A549 (cell line): ENCODE results near the gene HOXD8. TPM values are rescaled to one million over a fixed set of nuclear protein-coding genes. Genes with fewer than 3 reads are reported as not detected.
A peak's percentile ranks its signal among the peaks of the same experiment; 100 is the strongest.

Experiments
- ATAC-seq, 2 experiments: fragments of 200-7000 bp in 1 of 2; fragments of >200 bp in 1 of 2; cut with Nextera tagmentation in 1 of 2; cut with Tn5 transposase in 1 of 2; 3 replicates each; pipeline versions ENCODE4 v1.8.0 to v1.9.1; 2018 to 2020; ENCODE audit warnings: mild to moderate bottlenecking in 1 of 2, moderate library complexity in 1 of 2
- CTCF ChIA-PET: fragments of 300-600 bp; sonication (Branson Sonifier 250); formaldehyde crosslinking; extraction: SDS; loops from one replicate; lab custom pipeline; 2021; ENCODE audit warnings: antibody characterized with exemption, inconsistent platforms; lab: Yijun Ruan, JAX
- POLR2A ChIA-PET: fragments of 350-600 bp; formaldehyde crosslinking; extraction: SDS; loops from one replicate; lab custom pipeline; 2021; ENCODE audit warnings: antibody characterized with exemption, inconsistent platforms; lab: Yijun Ruan, JAX
- DNase-seq, 2 experiments: peaks; one replicate each; pipeline versions ENCODE4 v3.0.0 to v3.0.0-alpha.2; 2011 to 2016; ENCODE audit warnings: low read depth in 1 of 2, low spot score in 1 of 2
- FAIRE-seq: peaks from 2 replicates; lab custom pipeline; 2011; peaks lifted over from hg19 to GRCh38; lab: Jason Lieb, UNC
- H3K27ac ChIP-seq, 2 experiments: fragments of >200 bp; sonication (Bioruptor Twin); formaldehyde crosslinking; 3 replicates each; pipeline ENCODE4 v1.5.1; 2016 to 2017
- H3K4me1 ChIP-seq: fragments of >200 bp; sonication (Bioruptor Twin); formaldehyde crosslinking; 3 replicates; pipeline ENCODE4 v1.6.1; 2016
- H3K4me2 ChIP-seq: fragments of >200 bp; sonication (Bioruptor Twin); formaldehyde crosslinking; 3 replicates; pipeline ENCODE4 v1.6.1; 2016
- H3K4me3 ChIP-seq: fragments of >200 bp; sonication (Bioruptor Twin); formaldehyde crosslinking; 3 replicates; pipeline ENCODE4 v1.5.1; 2016
- H3K9me3 ChIP-seq: fragments of >200 bp; sonication (Bioruptor Twin); formaldehyde crosslinking; 3 replicates; pipeline ENCODE4 v1.6.1; 2016
- BCL3 ChIP-seq: fragments of >200 bp; sonication (Bioruptor Twin); formaldehyde crosslinking; IDR thresholded peaks from 3 replicates; pipeline ENCODE4 v1.6.1; 2016
- CBX8 ChIP-seq: fragments of 200-600 bp; sonication (generic); IDR thresholded peaks from 2 replicates; pipeline ENCODE4 v1.6.1; 2016
- CHD2 ChIP-seq: fragments of 150-350 bp; IDR thresholded peaks from 2 replicates; pipeline ENCODE4 v1.6.1; 2014; ENCODE audit warnings: low read length; ENCODE audit not compliant: partially characterized antibody
- CTCF ChIP-seq: fragments of >200 bp; sonication (Bioruptor Twin); formaldehyde crosslinking; IDR thresholded peaks from 3 replicates; pipeline ENCODE4 v1.5.1; 2016
- FOXS1 ChIP-seq: fragments of 250-450 bp; sonication (Bioruptor Pico); IDR thresholded peaks from 2 replicates; pipeline ENCODE4 v1.5.0; 2020; ENCODE audit warnings: mild to moderate bottlenecking, moderate library complexity
- HEYL ChIP-seq: fragments of 250-450 bp; sonication (Bioruptor Pico); IDR thresholded peaks from 2 replicates; pipeline ENCODE4 v1.8.0; 2021; ENCODE audit warnings: mild to moderate bottlenecking, moderate library complexity
- HOXA7 ChIP-seq: fragments of 250-450 bp; sonication (Bioruptor Pico); IDR thresholded peaks from 2 replicates; pipeline ENCODE4 v1.5.0; 2020; ENCODE audit warnings: mild to moderate bottlenecking, moderate library complexity
- HOXB5 ChIP-seq: fragments of 250-450 bp; sonication (Bioruptor Pico); IDR thresholded peaks from 2 replicates; pipeline ENCODE4 v1.5.0; 2020; ENCODE audit warnings: mild to moderate bottlenecking, moderate library complexity
- JUNB ChIP-seq: fragments of >200 bp; sonication (Bioruptor Twin); formaldehyde crosslinking; IDR thresholded peaks from 2 replicates; pipeline ENCODE4 v1.6.1; 2016
- KDM1A ChIP-seq: fragments of 200-600 bp; sonication (generic); IDR thresholded peaks from 2 replicates; pipeline ENCODE4 v1.6.1; 2016; ENCODE audit warnings: low read depth, mild to moderate bottlenecking
- MYC ChIP-seq: IDR thresholded peaks from 2 replicates; pipeline ENCODE4 v1.6.1; 2012; ENCODE audit warnings: mild to moderate bottlenecking, inconsistent platforms, low read length, improper control_type of control experiment, borderline replicate concordance
- RAD21 ChIP-seq, 2 experiments: fragments of >200 bp in 1 of 2; sonication (Bioruptor Twin) in 1 of 2; formaldehyde crosslinking in 1 of 2; IDR thresholded peaks in 1 of 2; conservative IDR thresholded peaks in 1 of 2; 2 replicates in 1 of 2; 3 replicates in 1 of 2; pipeline ENCODE4 v1.6.1; 2012 to 2018; ENCODE audit warnings: inconsistent platforms in 1 of 2
- RARB ChIP-seq: fragments of 250-450 bp; sonication (Bioruptor Pico); IDR thresholded peaks from 2 replicates; pipeline ENCODE4 v1.8.0; 2021; ENCODE audit warnings: mild to moderate bottlenecking, moderate library complexity
- SMC3 ChIP-seq: fragments of >200 bp; sonication (Bioruptor Twin); formaldehyde crosslinking; IDR thresholded peaks from 3 replicates; pipeline ENCODE4 v1.6.1; 2018; ENCODE audit warnings: inconsistent platforms
- TP53 ChIP-seq: fragments of 250-450 bp; sonication (Bioruptor Pico); IDR thresholded peaks from 2 replicates; pipeline ENCODE4 v1.5.0; 2021; ENCODE audit warnings: mild to moderate bottlenecking, moderate library complexity
- ZNF302 ChIP-seq: fragments of 250-450 bp; sonication (Bioruptor Pico); IDR thresholded peaks from 2 replicates; pipeline ENCODE4 v1.9.0; 2021; ENCODE audit warnings: inconsistent platforms, mild to moderate bottlenecking, moderate library complexity
- WGBS: methylation state at CpG from one replicate; pipeline ENCODE4 v1.1.6; 2017; ENCODE audit errors: missing lambda C conversion rate; 5-methylcytosine and 5-hydroxymethylcytosine counted together
- polyA plus RNA-seq, 4 experiments: library from polyadenylated mRNA; depleted of rRNA in 3 of 4; stranded (reverse); fragments of >200 nt; fragmentation: RNase III in 1 of 4; extraction: RNeasy Plus Mini Kit Qiagen cat#74134 plus additional on column Dnase treatment in 1 of 4; gene quantifications; 2 replicates in 3 of 4; 3 replicates in 1 of 4; pipeline ENCODE4 v1.2.3, GENCODE V29; 2011 to 2017
- TF ChIP-seq, protein P1 (sequence below): IDR thresholded peaks from 2 replicates; pipeline ENCODE4 v1.6.1; 2012
- TF ChIP-seq, protein P2 (sequence below): IDR thresholded peaks from 2 replicates; pipeline ENCODE4 v1.6.1; 2012; ENCODE audit warnings: low read depth, borderline replicate concordance

Gene HOXD8
- polyA plus RNA-seq, 2 of the 4 experiments (the other 2 are of a cell fraction): 3.8 to 8.5 TPM

DNA sequence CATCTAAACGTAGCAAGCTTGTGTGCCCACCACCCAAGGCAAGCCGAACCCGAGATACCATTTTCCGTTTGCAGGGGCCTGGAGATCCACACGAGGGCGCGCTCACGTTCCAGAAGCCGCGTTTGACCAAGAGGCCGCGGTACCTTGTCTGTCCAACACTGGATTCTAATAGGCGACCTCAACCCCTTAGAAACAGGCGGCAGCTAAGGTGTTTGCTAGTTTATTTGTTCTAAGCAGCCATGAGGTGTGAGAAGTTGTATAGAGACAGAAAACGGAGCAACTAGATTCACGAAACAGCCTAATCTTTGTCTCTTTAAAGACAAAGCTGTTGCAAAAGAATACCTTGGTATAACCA is 18.2 kb upstream of the HOXD8 start:
- Histone ChIP-seq H3K4me1 (peaks cover 8% of the 10 kb centered on the region), H3K4me2 (peak overlapping the region; percentile 58), H3K9me3 (no peaks in the 10 kb centered on the region), H3K4me3 (no peak overlapping the region), H3K27ac (no peak overlapping the region)
- no peak for TF ChIP-seq FOXS1 (CRISPR knock-in tag)
- no peak for TF ChIP-seq TP53 (CRISPR knock-in tag)
- no peak for TF ChIP-seq HOXA7 (CRISPR knock-in tag)
- TF ChIP-seq CTCF: peak; percentile 82
- TF ChIP-seq RAD21 (conservative IDR thresholded peaks at IDR 0.05 in 1 of 2, IDR thresholded peaks at IDR 0.05 in 1 of 2): peak; percentile 37; a peak in 3 of 5 replicates
- no peak for TF ChIP-seq JUNB
- no peak for TF ChIP-seq HEYL
- TF ChIP-seq SMC3: peak; percentile 41; the same call in 1 of the 3 replicates
- peak; percentile 12 to 67; a peak in 4 of 6 replicates for ATAC-seq
- 8% methylated on average over 16 of the region's 16 CpGs for WGBS
- ChIA-PET POLR2A (no interaction called here), CTCF (interaction anchor here (0.7 to 3.7 kb wide), 25 partner anchors 9 to 1641 kb away, joined by 3 to 36 read pairs (median 4); partner anchors contain the start of gene HOXD9)
- DNase-seq: peak; percentile 68 to 76
- no peak for FAIRE-seq

DNA sequence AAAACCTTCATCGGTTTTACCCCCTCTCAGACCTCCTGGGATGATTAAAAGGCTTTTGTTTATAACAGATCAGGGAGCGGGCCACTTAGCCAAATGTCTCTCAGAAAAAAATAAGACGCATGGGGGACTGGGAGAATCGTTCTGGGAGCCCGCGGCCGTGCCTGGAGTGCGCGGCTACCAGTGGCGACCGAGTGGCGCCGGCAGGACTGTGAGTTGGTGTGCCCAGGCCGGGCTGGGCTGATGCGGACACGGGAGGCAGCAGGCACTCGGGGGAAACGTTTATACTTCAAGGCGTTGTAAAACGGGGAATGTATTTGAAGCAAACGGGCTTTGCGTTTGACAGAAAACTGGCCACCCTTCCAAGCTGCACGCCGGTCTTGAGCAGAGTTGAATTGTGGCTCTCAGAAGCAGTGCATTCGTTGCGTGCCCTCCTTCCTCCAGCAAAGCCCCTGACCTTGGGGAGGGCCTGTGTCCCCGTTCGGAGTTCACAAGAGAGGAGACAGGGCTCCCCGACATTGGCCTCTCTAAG is 17.6 kb upstream of the HOXD8 start:
- POLR2A ChIA-PET: no interaction called here
- H3K27ac ChIP-seq: no peak overlapping the region
- CTCF ChIA-PET: interaction anchor here (0.9 to 3.7 kb wide), 15 partner anchors 8 to 1037 kb away, joined by 3 to 36 read pairs (median 7); partner anchors contain the start of gene HOXD9
- no peak overlapping the region; the same call in 2 of the 3 replicates for H3K4me2 ChIP-seq
- ATAC-seq: no peak
- 78% methylated on average over 29 of the region's 29 CpGs for WGBS
- no peaks in the 10 kb centered on the region for H3K9me3 ChIP-seq
- no peak for DNase-seq
- no peak for FAIRE-seq
- H3K4me3 ChIP-seq: no peak overlapping the region
- H3K4me1 ChIP-seq: peaks cover 4% of the 10 kb centered on the region; the same call in 2 of the 3 replicates
- no peak for TF ChIP-seq HOXB5 (CRISPR knock-in tag)
- no peak for TF ChIP-seq RARB (CRISPR knock-in tag)
- TF ChIP-seq, protein P1, sequence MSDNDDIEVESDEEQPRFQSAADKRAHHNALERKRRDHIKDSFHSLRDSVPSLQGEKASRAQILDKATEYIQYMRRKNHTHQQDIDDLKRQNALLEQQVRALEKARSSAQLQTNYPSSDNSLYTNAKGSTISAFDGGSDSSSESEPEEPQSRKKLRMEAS: no peak
- TF ChIP-seq CHD2: no peak
- TF ChIP-seq, protein P2, sequence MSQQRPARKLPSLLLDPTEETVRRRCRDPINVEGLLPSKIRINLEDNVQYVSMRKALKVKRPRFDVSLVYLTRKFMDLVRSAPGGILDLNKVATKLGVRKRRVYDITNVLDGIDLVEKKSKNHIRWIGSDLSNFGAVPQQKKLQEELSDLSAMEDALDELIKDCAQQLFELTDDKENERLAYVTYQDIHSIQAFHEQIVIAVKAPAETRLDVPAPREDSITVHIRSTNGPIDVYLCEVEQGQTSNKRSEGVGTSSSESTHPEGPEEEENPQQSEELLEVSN: no peak
- no peak for TF ChIP-seq ZNF302
- no peak for TF ChIP-seq BCL3
- TF ChIP-seq JUNB: no peak
- TF ChIP-seq KDM1A: no peak
- no peak for TF ChIP-seq MYC
- no peak for TF ChIP-seq CBX8
- no peak for TF ChIP-seq SMC3
